Raji (cell line): ENCODE data around the gene BAIAP2L1.

ENCODE experiments used
- POLR2A ChIP-seq: IDR thresholded peaks from 2 replicates; pipeline ENCODE4 v1.6.1; 2011; ENCODE audit warnings: low read depth, low read length, control low read depth; ENCODE audit not compliant: insufficient read depth

BAIAP2L1 gene

DNA sequence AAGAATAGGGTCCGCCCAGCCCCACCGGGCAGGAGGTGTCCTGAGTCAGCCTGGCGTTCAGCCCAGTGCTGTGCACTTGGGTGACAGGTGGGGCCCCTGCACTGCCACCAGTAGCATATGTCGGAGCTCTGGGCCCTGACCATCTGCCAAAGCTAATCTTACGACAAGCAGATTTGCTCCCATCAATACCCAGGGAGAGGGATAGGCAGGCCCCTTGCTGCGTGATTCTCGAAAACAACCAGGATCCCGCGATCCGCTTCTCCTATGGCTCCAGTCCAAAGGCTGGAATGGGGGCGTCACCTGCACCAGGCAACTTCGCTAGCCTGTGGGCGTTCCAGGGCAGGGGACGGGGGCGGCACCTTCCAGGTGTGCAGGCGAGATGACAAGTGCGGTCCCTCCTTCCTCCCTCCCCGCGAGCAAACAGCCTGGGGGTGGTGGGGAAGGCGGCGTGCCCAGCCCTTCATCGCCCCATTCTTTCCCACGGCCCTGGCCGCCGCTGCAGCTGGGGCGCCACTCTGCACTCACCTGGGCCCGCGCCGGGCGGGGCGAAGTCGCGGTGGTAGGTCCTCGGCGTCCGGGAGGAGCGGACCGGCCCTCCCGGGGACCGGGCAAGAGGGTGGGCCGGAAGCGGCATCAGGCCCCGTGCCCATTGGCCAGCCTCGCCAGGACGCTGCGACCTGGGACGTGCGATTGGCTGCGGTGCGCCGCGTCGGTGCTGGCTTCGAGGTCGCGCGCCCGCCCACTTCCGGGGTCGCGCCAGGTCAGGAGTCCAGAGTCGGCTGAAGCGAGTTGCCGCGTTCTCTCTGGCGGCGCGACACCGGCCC, 149.1 kb downstream of the BAIAP2L1 start, which contains the start of gene TECPR1:
Gene TECPR1 (minus strand): TSS at position 632 of the 824 bp plus-strand sequence. CDS start 6,086 bp downstream, outside the sequence.
- TF ChIP-seq POLR2A: peak; percentile 56; the same call in 1 of the 2 replicates

DNA sequence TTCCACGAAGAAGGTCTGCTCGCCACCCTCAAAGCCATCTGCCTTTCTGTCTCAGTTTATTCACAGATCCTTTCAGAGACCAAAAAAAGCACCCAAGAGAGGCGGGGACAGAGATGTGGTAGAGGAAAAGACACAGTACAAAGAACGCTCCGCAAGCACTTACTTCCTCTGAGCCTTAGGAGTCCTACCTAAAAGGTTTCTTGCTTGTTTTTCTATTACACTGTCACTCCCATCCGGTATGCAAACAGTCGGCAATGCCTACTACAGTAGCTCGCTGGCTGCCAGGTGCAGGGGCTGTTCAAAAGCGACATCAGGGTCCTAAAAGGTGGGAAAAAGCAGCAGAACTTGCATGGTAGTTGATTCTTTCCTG, 149.7 kb downstream of the BAIAP2L1 start:
- no peak for TF ChIP-seq POLR2A

DNA sequence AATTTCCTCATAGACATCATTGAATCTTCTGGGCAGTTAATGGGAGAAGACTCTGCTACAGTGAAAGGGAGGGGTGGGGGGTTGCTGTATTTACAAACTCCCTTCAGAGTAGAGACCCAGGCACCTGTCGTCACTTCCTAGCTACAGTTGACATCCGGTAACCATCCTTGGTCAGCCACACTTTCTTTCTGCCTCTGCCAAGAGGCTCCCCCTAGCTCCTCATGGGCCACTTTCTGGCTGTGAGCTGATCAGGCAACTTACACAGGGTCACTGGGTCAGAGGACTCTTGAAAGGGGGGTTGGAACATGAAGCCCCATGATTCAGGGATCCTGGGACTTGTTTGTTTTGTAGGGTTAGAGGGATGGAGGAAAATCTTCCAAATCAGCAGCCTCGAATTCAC, 150.1 kb downstream of the BAIAP2L1 start:
- TF ChIP-seq POLR2A: no peak

DNA sequence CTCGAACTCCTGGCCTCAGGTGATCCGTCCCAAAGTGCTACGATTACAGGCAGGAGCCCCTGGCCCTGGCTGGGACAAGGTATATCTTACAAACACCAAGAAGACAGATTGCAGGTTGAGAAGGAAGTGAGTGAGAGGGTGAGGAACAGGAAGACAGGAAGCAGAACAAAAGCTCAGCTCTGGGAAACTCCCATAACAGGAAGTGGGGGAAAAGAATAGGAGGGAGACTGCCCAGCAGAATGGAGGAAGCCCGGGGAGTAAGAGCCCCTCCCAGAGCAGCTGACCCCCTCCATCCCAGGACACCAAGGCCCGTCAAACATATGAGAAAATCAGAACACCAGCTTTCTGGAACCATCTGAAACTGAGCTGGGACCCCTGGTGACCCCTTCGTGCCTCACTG, 151.8 kb downstream of the BAIAP2L1 start:
- no peak for TF ChIP-seq POLR2A

DNA sequence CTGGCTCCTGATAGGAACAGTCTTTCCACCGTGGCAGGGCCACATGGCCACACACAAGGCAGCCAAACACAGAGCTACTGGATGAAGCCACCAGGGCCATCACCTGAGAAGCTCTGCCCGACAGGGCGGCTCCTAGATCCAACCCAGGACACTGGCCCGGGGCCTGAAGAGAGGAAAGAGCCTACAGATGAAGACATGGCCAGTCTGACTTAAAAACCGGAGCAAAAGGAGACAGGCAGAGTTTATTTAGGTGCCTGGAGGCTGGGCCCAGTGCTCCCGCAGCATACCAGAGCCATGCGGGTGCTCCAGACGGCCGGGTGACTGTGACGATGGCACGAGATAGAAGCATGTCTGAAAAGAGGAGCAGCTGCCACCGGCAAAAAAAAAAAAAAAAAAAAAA, 152.7 kb downstream of the BAIAP2L1 start:
- no peak for TF ChIP-seq POLR2A

DNA sequence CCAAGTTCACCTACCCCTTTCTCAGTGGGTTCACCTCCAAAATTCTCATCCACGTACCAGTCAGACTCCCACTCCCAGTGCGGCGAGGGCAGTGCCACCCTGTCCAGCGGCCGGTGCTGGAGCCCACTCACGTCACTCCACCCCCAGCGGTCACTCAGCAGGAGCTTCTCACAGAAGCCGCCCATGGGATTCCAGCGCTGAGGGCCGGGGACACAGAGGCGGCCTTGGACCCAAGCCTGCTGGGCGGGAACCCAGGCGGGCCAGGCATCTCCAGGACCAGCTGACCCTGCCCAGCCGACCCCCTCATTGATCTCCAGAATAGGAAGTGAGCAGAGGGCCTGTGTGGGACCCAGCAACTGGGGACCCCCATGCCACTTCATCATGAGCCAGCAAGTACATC, 156.0 kb downstream of the BAIAP2L1 start:
- TF ChIP-seq POLR2A: no peak

DNA sequence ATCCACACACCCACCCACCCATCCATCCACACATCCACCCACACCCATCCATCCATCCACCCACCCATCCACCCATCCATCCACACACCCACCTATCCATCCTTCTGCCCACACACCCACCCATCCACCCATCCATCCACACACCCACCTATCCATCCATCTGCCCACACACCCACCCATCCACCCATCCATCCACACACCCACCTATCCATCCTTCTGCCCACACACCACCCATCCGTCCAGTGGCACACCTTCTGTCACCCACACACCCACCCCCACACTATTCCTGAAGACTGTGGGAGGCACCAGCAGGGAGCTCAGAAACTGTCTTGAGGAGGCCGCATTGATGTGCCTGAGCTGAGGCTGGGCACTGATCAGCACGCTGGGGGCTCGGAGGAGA, 158.0 kb downstream of the BAIAP2L1 start:
- no peak for TF ChIP-seq POLR2A

DNA sequence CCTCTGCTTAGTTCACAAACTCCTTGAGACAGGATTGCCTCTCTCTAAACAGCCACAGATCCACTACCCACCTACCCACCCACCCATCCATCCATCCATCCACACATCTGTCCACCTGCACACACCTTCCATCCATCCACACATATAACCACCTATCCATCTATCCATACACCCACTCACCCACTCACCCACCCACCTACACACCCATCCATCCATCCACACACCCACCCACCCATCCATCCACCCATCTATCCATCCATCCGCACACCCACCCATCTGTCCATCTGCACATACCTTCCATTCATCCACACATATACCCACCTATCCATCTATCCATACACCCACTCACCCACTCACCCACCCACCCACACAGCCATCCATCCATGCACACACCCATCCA, 158.5 kb downstream of the BAIAP2L1 start:
- TF ChIP-seq POLR2A: no peak

DNA sequence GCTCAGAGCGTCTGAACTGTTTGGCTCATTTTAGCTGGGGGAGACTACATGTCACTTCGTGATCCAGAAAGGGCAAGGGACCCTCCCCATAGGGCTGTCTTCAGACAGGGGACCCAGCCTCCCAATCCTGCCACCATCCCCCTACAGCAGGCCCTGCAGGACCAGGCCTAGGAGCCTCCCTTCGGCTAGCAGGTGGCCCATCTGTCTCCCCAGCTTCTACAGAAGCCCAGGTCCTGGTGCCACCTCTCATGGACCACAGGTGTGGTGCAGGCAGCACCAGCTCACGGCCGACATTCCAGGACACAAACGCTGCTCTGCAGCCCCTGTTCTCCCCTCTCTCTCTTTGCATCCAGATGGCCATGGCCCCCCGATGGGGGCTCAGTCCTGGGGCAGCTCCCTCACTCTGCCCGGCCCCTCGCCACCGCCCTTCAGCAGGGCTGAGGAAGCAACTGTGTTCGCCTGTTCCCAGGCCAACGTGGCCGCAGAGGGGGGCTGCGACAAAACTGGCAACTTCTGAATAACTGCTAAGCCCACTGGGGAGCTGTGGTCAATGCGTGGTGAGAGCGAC, 159.1 kb downstream of the BAIAP2L1 start:
- TF ChIP-seq POLR2A: no peak
